Spinal cord (tissue), 10 donors: Measurements from ENCODE around the gene AHNAK. TPM values are rescaled to one million over a fixed set of nuclear protein-coding genes. Genes with fewer than 3 reads are reported as not detected.
A peak's percentile ranks its signal among the peaks of the same experiment; 100 is the strongest.

ENCODE experiments used
- DNase-seq, 6 donors: peaks; one replicate each; pipeline versions ENCODE4 v3.0.0 to v3.0.0-alpha.2; 2013 to 2015; ENCODE audit warnings: low spot score in 6 of 6, low read depth in 4 of 6
- H3K27ac ChIP-seq: one replicate; pipeline ENCODE4 v1.5.1; 2013; ENCODE audit warnings: low read depth, low read length, control low read depth
- H3K27me3 ChIP-seq: one replicate; pipeline ENCODE4 v1.6.1; 2013; ENCODE audit warnings: low read length; ENCODE audit not compliant: control insufficient read depth, insufficient read depth
- H3K36me3 ChIP-seq: one replicate; pipeline ENCODE4 v1.6.1; 2013; ENCODE audit warnings: low read length; ENCODE audit not compliant: control insufficient read depth, insufficient read depth
- H3K4me1 ChIP-seq: one replicate; pipeline ENCODE4 v1.6.1; 2013; ENCODE audit warnings: low read length; ENCODE audit not compliant: control insufficient read depth, insufficient read depth
- H3K4me3 ChIP-seq: one replicate; pipeline ENCODE4 v1.5.1; 2013; ENCODE audit warnings: low read depth, low read length, control low read depth
- H3K9me3 ChIP-seq: one replicate; pipeline ENCODE4 v1.6.1; 2013; ENCODE audit warnings: low read length; ENCODE audit not compliant: control insufficient read depth, insufficient read depth
- WGBS: methylation state at CpG from one replicate; pipeline ENCODE4 v1.1.5; 2013; ENCODE audit warnings: missing lambda C conversion rate; ENCODE audit not compliant: insufficient coverage; 5-methylcytosine and 5-hydroxymethylcytosine counted together
- polyA plus RNA-seq, 2 donors: library from polyadenylated mRNA; unstranded; fragments of 120-200 nt; gene quantifications; one replicate each; pipeline ENCODE4 v1.2.1, GENCODE V29; 2013; ENCODE audit not compliant: insufficient read length in 2 of 2
- total RNA-seq, 2 donors: library from RNA; depleted of rRNA in 1 of 2; stranded (reverse); fragments of 120-200 nt in 1 of 2; fragments of >200 nt in 1 of 2; gene quantifications; one replicate each; pipeline versions ENCODE4 v1.2.3 to v1.2.4, GENCODE V29; 2013 to 2014
- donor health status: healthy.

The AHNAK gene
- total and polyA plus RNA-seq, 4 donors, result 60.2 to 463 (median 165) TPM

- peaks cover 13% of the 10 kb centered on the region for H3K27me3 ChIP-seq
- peaks cover 22% of the 10 kb centered on the region for H3K36me3 ChIP-seq
- H3K9me3 ChIP-seq, result no peaks in the 10 kb centered on the region
- 60% methylated on average over 18 of the region's 19 CpGs for WGBS
- no peak for DNase-seq
- peaks cover 65% of the 10 kb centered on the region for H3K4me1 ChIP-seq
- H3K4me3 ChIP-seq, result no peak overlapping the region
- peak overlapping the region; percentile 53 for H3K27ac ChIP-seq
Measured at GRCh38 chr11:62538470-62539237, 8.0 kb downstream of the AHNAK start.

DNA sequence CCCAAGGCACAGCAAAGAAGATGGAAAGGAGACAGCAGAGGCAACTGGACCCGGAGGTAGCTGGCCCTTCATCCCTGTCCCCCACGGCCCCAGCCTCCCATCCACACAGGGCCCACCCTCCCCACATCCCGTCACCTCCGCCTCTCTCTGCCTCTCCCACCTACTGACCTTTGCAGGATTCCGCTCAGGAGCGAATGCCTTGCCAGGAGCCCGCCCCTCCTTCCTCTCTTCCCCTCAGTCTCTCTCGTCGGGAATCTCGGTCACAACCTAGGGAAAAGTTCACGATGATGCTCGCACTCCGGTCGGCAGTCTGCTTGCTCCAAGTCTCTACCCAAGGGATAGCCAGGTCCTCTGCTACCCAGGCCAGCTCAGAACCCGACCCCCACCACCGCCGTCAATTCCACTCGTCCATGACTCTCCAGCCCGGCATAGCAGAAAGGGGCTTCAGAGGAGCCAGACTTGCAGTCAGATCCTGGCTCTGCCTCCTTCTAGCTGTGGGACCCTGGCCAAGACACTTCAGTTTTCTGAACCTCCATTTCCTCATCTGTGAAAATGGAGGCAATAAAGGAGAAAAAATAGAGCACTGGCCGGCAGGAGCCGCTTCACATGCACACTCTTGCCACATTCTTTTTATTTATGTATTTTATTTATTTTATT lies 10.2 kb downstream of the AHNAK start:
- 63% methylated on average over 17 of the region's 21 CpGs for WGBS
- peaks cover 29% of the 10 kb centered on the region for H3K36me3 ChIP-seq

GRCh38 chr11:62535802-62536201 lies 10.8 kb downstream of the AHNAK start:
- H3K27me3 ChIP-seq, result no peaks in the 10 kb centered on the region
- H3K4me1 ChIP-seq, result peaks cover 37% of the 10 kb centered on the region
- WGBS, result 87% methylated on average over 11 of the region's 12 CpGs
- H3K36me3 ChIP-seq, result peaks cover 29% of the 10 kb centered on the region
- no peak overlapping the region for H3K4me3 ChIP-seq
- no peaks in the 10 kb centered on the region for H3K9me3 ChIP-seq
- DNase-seq, result no peak
- no peak overlapping the region for H3K27ac ChIP-seq

More for the DNA sequence above, 10.2 kb downstream of the AHNAK start:
- no peak overlapping the region for H3K4me3 ChIP-seq
- no peaks in the 10 kb centered on the region for H3K27me3 ChIP-seq
- peaks cover 43% of the 10 kb centered on the region for H3K4me1 ChIP-seq
- no peak for DNase-seq
- no peak overlapping the region for H3K27ac ChIP-seq
- H3K9me3 ChIP-seq, result no peaks in the 10 kb centered on the region

- Histone ChIP-seq H3K4me3 (no peak overlapping the region), H3K27ac (no peak overlapping the region), H3K9me3 (no peaks in the 10 kb centered on the region), H3K27me3 (no peaks in the 10 kb centered on the region), H3K4me1 (peaks cover 29% of the 10 kb centered on the region), H3K36me3 (peaks cover 29% of the 10 kb centered on the region)
- DNase-seq, result no peak
- WGBS, result 94% methylated on average over 15 of the region's 19 CpGs
Measured at GRCh38 chr11:62534779-62535545, 11.6 kb downstream of the AHNAK start.

DNA sequence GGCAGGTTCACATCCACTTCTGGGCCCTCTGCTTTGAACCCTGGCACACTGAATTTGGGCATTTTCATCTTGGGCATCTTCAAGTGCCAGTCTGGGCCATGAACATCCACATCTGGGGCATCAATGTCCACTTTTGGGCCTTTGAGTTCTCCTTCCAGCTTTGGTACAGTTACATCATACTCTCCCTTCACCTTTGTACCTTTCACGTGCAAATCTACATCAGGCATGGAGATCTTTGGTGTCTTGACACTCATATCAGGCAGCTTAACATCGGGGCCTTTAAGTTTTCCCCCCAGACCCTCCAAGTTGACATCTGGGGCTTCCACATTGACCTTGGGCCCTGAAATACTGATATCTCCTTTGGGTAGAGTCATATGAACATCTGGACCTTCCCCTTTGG lies 14.5 kb downstream of the AHNAK start:
- no peaks in the 10 kb centered on the region for H3K9me3 ChIP-seq
- no peak overlapping the region for H3K4me3 ChIP-seq
- H3K27me3 ChIP-seq, result no peaks in the 10 kb centered on the region
- no peak overlapping the region for H3K27ac ChIP-seq
- 100% methylated on average over 2 of the region's 2 CpGs for WGBS
- peaks cover 7% of the 10 kb centered on the region for H3K4me1 ChIP-seq
- peaks cover 27% of the 10 kb centered on the region for H3K36me3 ChIP-seq
- DNase-seq, result no peak

- Histone ChIP-seq H3K36me3 (no peaks in the 10 kb centered on the region), H3K27me3 (no peaks in the 10 kb centered on the region), H3K4me3 (no peak overlapping the region), H3K27ac (no peak overlapping the region), H3K4me1 (no peaks in the 10 kb centered on the region), H3K9me3 (no peaks in the 10 kb centered on the region)
- no peak for DNase-seq
- WGBS, result 81% methylated on average over 7 of the region's 14 CpGs
Measured at GRCh38 chr11:62516736-62517371, 29.8 kb downstream of the AHNAK start.

GRCh38 chr11:62514151-62514550 lies 32.5 kb downstream of the AHNAK start:
- 82% methylated on average over 4 of the region's 7 CpGs for WGBS
- DNase-seq, result no peak
- no peak overlapping the region for H3K4me3 ChIP-seq
- peaks cover 4% of the 10 kb centered on the region for H3K4me1 ChIP-seq
- no peaks in the 10 kb centered on the region for H3K27me3 ChIP-seq
- no peak overlapping the region for H3K27ac ChIP-seq
- H3K36me3 ChIP-seq, result no peaks in the 10 kb centered on the region
- H3K9me3 ChIP-seq, result no peaks in the 10 kb centered on the region

DNA sequence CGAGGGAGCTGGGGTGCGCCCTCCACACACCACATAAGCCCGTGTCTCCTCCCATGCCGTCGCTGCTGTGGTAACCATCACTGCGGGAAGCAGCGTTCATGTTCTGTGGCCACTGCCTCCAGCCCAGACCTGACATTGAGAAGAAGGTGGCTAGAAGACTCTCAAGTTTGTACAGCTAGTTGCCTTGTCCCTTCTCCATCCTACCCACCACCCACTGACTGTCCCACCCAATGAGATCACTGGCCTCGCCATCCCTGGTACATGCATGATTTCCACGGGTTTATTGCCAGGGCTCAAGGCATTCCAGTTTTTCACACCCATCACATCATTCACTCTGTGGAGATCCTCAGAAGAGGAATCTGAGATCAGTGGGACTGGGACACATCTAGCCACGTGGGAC lies 33.0 kb downstream of the AHNAK start:
- 93% methylated on average over 6 of the region's 10 CpGs for WGBS
- H3K9me3 ChIP-seq, result no peaks in the 10 kb centered on the region
- no peak overlapping the region for H3K4me3 ChIP-seq
- H3K4me1 ChIP-seq, result peaks cover 8% of the 10 kb centered on the region
- no peak for DNase-seq
- no peaks in the 10 kb centered on the region for H3K27me3 ChIP-seq
- H3K36me3 ChIP-seq, result no peaks in the 10 kb centered on the region
- no peak overlapping the region for H3K27ac ChIP-seq

DNA sequence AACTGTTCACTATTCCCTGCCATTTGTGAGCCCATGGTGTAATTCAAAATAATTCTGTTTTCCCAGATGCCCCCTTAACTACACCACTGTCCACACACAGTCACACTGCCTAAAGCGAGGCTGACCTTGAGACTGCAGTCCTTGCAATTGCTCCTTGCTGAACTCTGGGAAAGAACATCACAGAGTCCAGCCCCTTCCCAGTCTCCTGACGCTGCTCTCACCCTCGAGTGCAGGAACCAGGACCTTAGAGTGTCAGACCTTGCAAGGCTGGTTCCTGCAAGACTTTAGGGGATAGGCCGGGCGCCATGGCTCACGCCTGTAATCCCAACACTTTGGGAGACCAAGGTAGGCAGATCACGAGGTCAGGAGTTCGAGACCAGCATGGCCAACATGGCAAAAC lies 33.6 kb downstream of the AHNAK start:
- H3K4me3 ChIP-seq, result no peak overlapping the region

More for the DNA sequence above, 33.6 kb downstream of the AHNAK start:
- DNase-seq, result no peak
- Histone ChIP-seq H3K9me3 (no peaks in the 10 kb centered on the region), H3K27ac (no peak overlapping the region), H3K36me3 (no peaks in the 10 kb centered on the region), H3K4me1 (peaks cover 14% of the 10 kb centered on the region), H3K27me3 (no peaks in the 10 kb centered on the region)
- WGBS, result 78% methylated on average over 3 of the region's 8 CpGs
